ENCODE results near the gene ZNF629. TPM values are rescaled to one million over a fixed set of nuclear protein-coding genes. Genes with fewer than 3 reads are reported as not detected.

The ZNF629 gene
- polyA plus RNA-seq, 12 donors: 11.7 to 15.9 (median 14.0) TPM; not detected in 1

Other genes with a start within 250 kb of the ZNF629 start
- gene ZNF764, start 228.8 kb downstream of the ZNF629 start, polyA plus RNA-seq (ENCODE audit: insufficient read length in 12 of 12): 10 to 100 TPM in 1 of 12 donors, 1 to 10 TPM in 10, not detected in 1; 5.4 to 10.2 (median 6.5) TPM
- gene ZNF688, start 215.5 kb downstream of the ZNF629 start, polyA plus RNA-seq (ENCODE audit: insufficient read length in 12 of 12): 10 to 100 TPM in 4 of 12 donors, 1 to 10 TPM in 7, not detected in 1; 5.1 to 14.9 (median 8.7) TPM
- gene ZNF785, start 201.5 kb downstream of the ZNF629 start, polyA plus RNA-seq (ENCODE audit: insufficient read length in 12 of 12): 10 to 100 TPM in 8 of 12 donors, 1 to 10 TPM in 3, not detected in 1; 8.3 to 21.1 (median 11.0) TPM
- 10 to 100 TPM in 1 of 12 donors, 1 to 10 TPM in 10, not detected in 1; 6.0 to 12.6 (median 7.5) TPM for gene ZNF689, start 176.8 kb downstream of the ZNF629 start, polyA plus RNA-seq (ENCODE audit: insufficient read length in 12 of 12)
- gene PRR14, start 136.2 kb downstream of the ZNF629 start, polyA plus RNA-seq (ENCODE audit: insufficient read length in 12 of 12): 10 to 100 TPM in 11 of 12 donors, not detected in 1; 17.1 to 42.4 (median 20.9) TPM
- gene FBRS, start 128.8 kb downstream of the ZNF629 start, polyA plus RNA-seq (ENCODE audit: insufficient read length in 12 of 12): 10 to 100 TPM in 11 of 12 donors, not detected in 1; 24.5 to 99.6 (median 32.2) TPM
- gene SRCAP, start 88.0 kb downstream of the ZNF629 start, polyA plus RNA-seq (ENCODE audit: insufficient read length in 12 of 12): 10 to 100 TPM in 11 of 12 donors, not detected in 1; 18.5 to 46.5 (median 24.1) TPM
- 10 to 100 TPM in 8 of 12 donors, 1 to 10 TPM in 2, not detected in 2; 9.1 to 21.2 (median 11.3) TPM for gene PHKG2, start 38.8 kb downstream of the ZNF629 start, polyA plus RNA-seq (ENCODE audit: insufficient read length in 12 of 12)
- 1 to 10 TPM in 9 of 12 donors, under 1 TPM in 1, not detected in 2; 0.94 to 3.9 (median 2.0) TPM for gene CFAP119, start 25.1 kb downstream of the ZNF629 start, polyA plus RNA-seq (ENCODE audit: insufficient read length in 12 of 12)
- 10 to 100 TPM in 11 of 12 donors, not detected in 1; 44.1 to 72.2 (median 52.7) TPM for gene RNF40, start 24.9 kb downstream of the ZNF629 start, polyA plus RNA-seq (ENCODE audit: insufficient read length in 12 of 12)
- gene BCL7C, start 106.9 kb upstream of the ZNF629 start, polyA plus RNA-seq (ENCODE audit: insufficient read length in 12 of 12): 10 to 100 TPM in 11 of 12 donors, not detected in 1; 24.7 to 34.9 (median 27.2) TPM
- 10 to 100 TPM in 5 of 12 donors, 1 to 10 TPM in 5, not detected in 2; 8.7 to 15.7 (median 10.5) TPM for gene CTF1, start 109.4 kb upstream of the ZNF629 start, polyA plus RNA-seq (ENCODE audit: insufficient read length in 12 of 12)
- 10 to 100 TPM in 5 of 12 donors, 1 to 10 TPM in 6, not detected in 1; 5.3 to 29.1 (median 9.5) TPM for gene FBXL19, start 136.4 kb upstream of the ZNF629 start, polyA plus RNA-seq (ENCODE audit: insufficient read length in 12 of 12)
- 10 to 100 TPM in 3 of 12 donors, 1 to 10 TPM in 8, not detected in 1; 7.4 to 11.3 (median 8.8) TPM for gene ORAI3, start 161.9 kb upstream of the ZNF629 start, polyA plus RNA-seq (ENCODE audit: insufficient read length in 12 of 12)
- 10 to 100 TPM in 9 of 12 donors, 1 to 10 TPM in 2, not detected in 1; 9.5 to 19.5 (median 11.0) TPM for gene SETD1A, start 170.5 kb upstream of the ZNF629 start, polyA plus RNA-seq (ENCODE audit: insufficient read length in 12 of 12)
- gene HSD3B7, start 198.0 kb upstream of the ZNF629 start, polyA plus RNA-seq (ENCODE audit: insufficient read length in 12 of 12): 10 to 100 TPM in 1 of 12 donors, 1 to 10 TPM in 10, not detected in 1; 6.9 to 16.3 (median 9.0) TPM
- 1 to 10 TPM in 6 of 12 donors, under 1 TPM in 4, not detected in 2; 0.78 to 7.1 (median 1.5) TPM for gene STX1B, start 223.4 kb upstream of the ZNF629 start, polyA plus RNA-seq (ENCODE audit: insufficient read length in 12 of 12)
- 10 to 100 TPM in 11 of 12 donors, not detected in 1; 33.1 to 71.9 (median 39.3) TPM for gene STX4, start 246.4 kb upstream of the ZNF629 start, polyA plus RNA-seq (ENCODE audit: insufficient read length in 12 of 12)